GM23338 (cell line): ENCODE results near the gene TMEM255B. TPM values are rescaled to one million over a fixed set of nuclear protein-coding genes. Genes with fewer than 3 reads are reported as not detected.

Experiments used
- ATAC-seq: fragments of 200-7000 bp; cut with Tn5 transposase; 3 replicates; pipeline ENCODE4 v1.9.1; 2020
- DNase-seq: peaks from one replicate; pipeline ENCODE4 v3.0.0-alpha.2; 2015; ENCODE audit warnings: low spot score
- H2AFZ ChIP-seq: fragments of 200-600 bp; sonication (generic); 2 replicates; pipeline ENCODE4 v1.8.0; 2016; ENCODE audit warnings: antibody characterized with exemption, mild to moderate bottlenecking, moderate library complexity
- H3F3A ChIP-seq: fragments of 200-600 bp; sonication (generic); replicated peaks from 2 replicates; pipeline ENCODE4 v1.8.0; 2017; ENCODE audit warnings: antibody characterized with exemption, mixed run types, low read depth
- H3K27ac ChIP-seq: fragments of 200-600 bp; sonication (generic); 2 replicates; pipeline ENCODE4 v1.6.1; 2016; ENCODE audit warnings: low read depth
- H3K27me3 ChIP-seq: fragments of 200-600 bp; sonication (generic); 2 replicates; pipeline ENCODE4 v1.8.0; 2016; ENCODE audit warnings: mild to moderate bottlenecking, mixed run types, moderate library complexity; ENCODE audit not compliant: insufficient read depth
- H3K36me3 ChIP-seq: fragments of 200-600 bp; sonication (generic); 2 replicates; pipeline ENCODE4 v1.8.0; 2016; ENCODE audit warnings: mild to moderate bottlenecking; ENCODE audit not compliant: insufficient read depth
- H3K4me1 ChIP-seq: fragments of 200-600 bp; sonication (generic); 2 replicates; pipeline ENCODE4 v1.8.0; 2016; ENCODE audit warnings: mild to moderate bottlenecking, moderate library complexity; ENCODE audit not compliant: insufficient read depth
- H3K4me2 ChIP-seq: fragments of 200-600 bp; sonication (generic); 2 replicates; pipeline ENCODE4 v1.7.1; 2017; ENCODE audit warnings: mixed run types
- H3K4me3 ChIP-seq: fragments of 200-600 bp; sonication (generic); 2 replicates; pipeline ENCODE4 v1.6.1; 2016; ENCODE audit warnings: mixed run types
- H3K79me2 ChIP-seq: fragments of 200-600 bp; sonication (generic); replicated peaks from 2 replicates; pipeline ENCODE4 v1.8.0; 2017; ENCODE audit warnings: mild to moderate bottlenecking; ENCODE audit not compliant: insufficient read depth
- H3K9me2 ChIP-seq: fragments of 200-600 bp; sonication (generic); 2 replicates; pipeline ENCODE4 v1.8.0; 2017; ENCODE audit not compliant: insufficient read depth
- H4K20me1 ChIP-seq: fragments of 200-600 bp; sonication (generic); replicated peaks from 2 replicates; pipeline ENCODE4 v1.8.0; 2017; ENCODE audit warnings: mild to moderate bottlenecking; ENCODE audit not compliant: insufficient read depth
- H3K27ac Mint-ChIP-seq: 2 replicates; pipeline ENCODE4 v1.8.0; 2020; ENCODE audit warnings: inconsistent platforms, mild to moderate bottlenecking, moderate library complexity, mixed read lengths
- H3K27me3 Mint-ChIP-seq: 3 replicates; pipeline ENCODE4 v1.8.0; 2022; ENCODE audit warnings: low read depth, mild to moderate bottlenecking, moderate library complexity, mixed read lengths, inconsistent platforms; ENCODE audit not compliant: insufficient read depth, poor library complexity
- H3K36me3 Mint-ChIP-seq: 3 replicates; pipeline ENCODE4 v1.8.0; 2021; ENCODE audit warnings: low read depth, mild to moderate bottlenecking, inconsistent platforms, moderate library complexity, mixed read lengths
- H3K4me1 Mint-ChIP-seq: 3 replicates; pipeline ENCODE4 v1.8.0; 2020; ENCODE audit warnings: mild to moderate bottlenecking, inconsistent platforms, mixed read lengths
- H3K4me3 Mint-ChIP-seq: 3 replicates; pipeline ENCODE4 v1.8.0; 2021; ENCODE audit warnings: moderate library complexity, mild to moderate bottlenecking, inconsistent platforms, mixed read lengths
- H3K9me3 Mint-ChIP-seq: 3 replicates; pipeline ENCODE4 v1.8.0; 2020; ENCODE audit warnings: moderate library complexity, mild to moderate bottlenecking, inconsistent platforms, mixed read lengths
- CREB1 ChIP-seq: fragments of 250-450 bp; sonication (Bioruptor Pico); IDR thresholded peaks from 2 replicates; pipeline ENCODE4 v1.5.0; 2020; ENCODE audit warnings: low read depth, mild to moderate bottlenecking, moderate library complexity
- CTCF ChIP-seq, 2 experiments: fragments of 200-600 bp in 1 of 2; sonication (generic) in 1 of 2; conservative IDR thresholded peaks; 2 replicates each; pipeline versions ENCODE4 v1.5.1 to v1.6.1; 2016 to 2017; ENCODE audit warnings: antibody characterized with exemption in 2 of 2, low read depth in 2 of 2, mild to moderate bottlenecking in 2 of 2, moderate library complexity in 1 of 2
- ETS1 ChIP-seq: IDR thresholded peaks from 2 replicates; pipeline ENCODE4 v1.6.1; 2016; ENCODE audit warnings: antibody characterized with exemption
- EZH2 ChIP-seq: fragments of 200-600 bp; sonication (generic); IDR thresholded peaks from one replicate; pipeline ENCODE4 v1.8.0; 2017; ENCODE audit warnings: antibody characterized with exemption, mild to moderate bottlenecking, low read depth; ENCODE audit not compliant: unreplicated experiment
- EZH2phosphoT487 ChIP-seq: fragments of 200-600 bp; sonication (generic); IDR thresholded peaks from one replicate; pipeline ENCODE4 v1.8.1; 2018; ENCODE audit warnings: antibody characterized with exemption; ENCODE audit not compliant: unreplicated experiment
- JUNB ChIP-seq: IDR thresholded peaks from one replicate; pipeline ENCODE4 v1.6.1; 2016; ENCODE audit warnings: antibody characterized with exemption; ENCODE audit not compliant: unreplicated experiment
- NANOG ChIP-seq: IDR thresholded peaks from 2 replicates; pipeline ENCODE4 v1.6.1; 2016; ENCODE audit warnings: antibody characterized with exemption, borderline replicate concordance
- POLR2AphosphoS5 ChIP-seq: IDR thresholded peaks from 2 replicates; pipeline ENCODE4 v1.6.1; 2016; ENCODE audit warnings: antibody characterized with exemption, low read depth
- REST ChIP-seq: IDR thresholded peaks from one replicate; pipeline ENCODE4 v1.6.1; 2018; ENCODE audit warnings: antibody characterized with exemption; ENCODE audit not compliant: unreplicated experiment
- STAT1 ChIP-seq: IDR thresholded peaks from one replicate; pipeline ENCODE4 v1.6.1; 2016; ENCODE audit warnings: antibody characterized with exemption; ENCODE audit not compliant: unreplicated experiment
- ZNF114 ChIP-seq: fragments of 250-450 bp; sonication (Bioruptor Pico); IDR thresholded peaks from 2 replicates; pipeline ENCODE4 v1.5.0; 2020; ENCODE audit warnings: mild to moderate bottlenecking, moderate library complexity
- ZNF331 ChIP-seq: fragments of 250-450 bp; sonication (Bioruptor Pico); IDR thresholded peaks from 2 replicates; pipeline ENCODE4 v1.5.0; 2020; ENCODE audit warnings: low read depth, mild to moderate bottlenecking, moderate library complexity
- ZNF462 ChIP-seq: fragments of 250-450 bp; sonication (Bioruptor Pico); IDR thresholded peaks from 2 replicates; pipeline ENCODE4 v1.5.0; 2020; ENCODE audit warnings: mild to moderate bottlenecking, moderate library complexity
- polyA plus RNA-seq: library from polyadenylated mRNA; unstranded; fragments of >200 nt; fragmentation: Nextera tagmentation; extraction: Ambion mirVana; gene quantifications from 2 replicates; pipeline ENCODE4 v1.2.1, GENCODE V29; 2016
- total RNA-seq: library from RNA; depleted of rRNA; stranded (reverse); fragments of >200 nt; shearing (Covaris generic); gene quantifications from 2 replicates; pipeline ENCODE4 v1.2.3, GENCODE V29; 2014

TMEM255B gene
- total and polyA plus RNA-seq, 2 experiments from 2014 or later = 0.69 to 4.4 TPM

GRCh38 chr13:113732176-113732960 is 26.7 kb upstream of the TMEM255B start:
- Histone ChIP-seq H3K9me2 (no peaks in the 10 kb centered on the region), H3K4me1 (no peaks in the 10 kb centered on the region)
- peaks cover 24% of the 10 kb centered on the region for H3K27me3 Mint-ChIP-seq

More at GRCh38 chr13:113732176-113732960, 26.7 kb upstream of the TMEM255B start:
- ATAC-seq = no peak
- H3K4me2 ChIP-seq = no peak overlapping the region
- no peak overlapping the region for H3K4me3 ChIP-seq
- H3K79me2 ChIP-seq = no peaks in the 10 kb centered on the region
- no peak overlapping the region for H3K27ac ChIP-seq
- H3K4me1 Mint-ChIP-seq = no peaks in the 10 kb centered on the region
- no peak overlapping the region for H3K4me3 Mint-ChIP-seq
- no peak for TF ChIP-seq CTCF (conservative IDR thresholded peaks at IDR 0.05; ENCODE audit: low read depth in 2 of 2)
- no peak for TF ChIP-seq REST
- TF ChIP-seq CREB1 (CRISPR knock-in tag) = no peak
- TF ChIP-seq EZH2phosphoT487 = no peak
- TF ChIP-seq POLR2AphosphoS5 = no peak
- no peak for TF ChIP-seq NANOG
- no peak for TF ChIP-seq ZNF331
- TF ChIP-seq ZNF462 (CRISPR knock-in tag) = no peak
- no peak for TF ChIP-seq STAT1
- TF ChIP-seq JUNB = no peak
- TF ChIP-seq ZNF114 (CRISPR knock-in tag) = no peak
- TF ChIP-seq ETS1 = no peak
- TF ChIP-seq EZH2 = no peak
- peaks cover 22% of the 10 kb centered on the region for H3K9me3 Mint-ChIP-seq
- H3K36me3 Mint-ChIP-seq = peaks cover 6% of the 10 kb centered on the region; the same call in 1 of the 3 replicates
- DNase-seq = no peak
- H3K36me3 ChIP-seq = no peaks in the 10 kb centered on the region
- H3K27me3 ChIP-seq = no peaks in the 10 kb centered on the region
- H3F3A ChIP-seq = peaks cover 13% of the 10 kb centered on the region
- no peak overlapping the region for H3K27ac Mint-ChIP-seq
- no peak overlapping the region for H2AFZ ChIP-seq
- no peaks in the 10 kb centered on the region for H4K20me1 ChIP-seq
